ENCODE results near the gene ARL15. TPM values are rescaled to one million over a fixed set of nuclear protein-coding genes. Genes with fewer than 3 reads are reported as not detected.
A peak's percentile ranks its signal among the peaks of the same experiment; 100 is the strongest.

ARL15 gene
- polyA plus RNA-seq, 3 donors from 2014 or later: 15.0 to 20.3 (median 16.2) TPM

GRCh38 chr5:54040018-54040417 lies 270.4 kb downstream of the ARL15 start:
- Mint-ChIP-seq H3K27me3 (ENCODE audit: low read depth in 3 of 3) (no peaks in the 10 kb centered on the region), H3K4me1 (no peaks in the 10 kb centered on the region), H3K4me3 (no peak overlapping the region), H3K27ac (no peak overlapping the region), H3K9me3 (no peaks in the 10 kb centered on the region), H3K36me3 (no peaks in the 10 kb centered on the region)
- DNase-seq: no peak

GRCh38 chr5:54037205-54037604 lies 273.2 kb downstream of the ARL15 start:
- no peaks in the 10 kb centered on the region for H3K27me3 Mint-ChIP-seq (ENCODE audit: low read depth in 3 of 3)
- no peaks in the 10 kb centered on the region for H3K4me1 Mint-ChIP-seq
- no peak for DNase-seq
- H3K4me3 Mint-ChIP-seq: no peak overlapping the region
- no peak overlapping the region for H3K27ac Mint-ChIP-seq
- no peaks in the 10 kb centered on the region for H3K9me3 Mint-ChIP-seq
- peaks cover 0 to 5% (median 0%) of the 10 kb centered on the region in 3 donors for H3K36me3 Mint-ChIP-seq

GRCh38 chr5:54030981-54031380 lies 279.4 kb downstream of the ARL15 start:
- DNase-seq: no peak
- Mint-ChIP-seq H3K27ac (no peak overlapping the region), H3K9me3 (no peaks in the 10 kb centered on the region), H3K27me3 (ENCODE audit: low read depth in 3 of 3) (no peaks in the 10 kb centered on the region), H3K4me3 (no peak overlapping the region), H3K4me1 (peaks cover 0 to 11% of the 10 kb centered on the region in 2 donors), H3K36me3 (peaks cover 0 to 17% (median 14%) of the 10 kb centered on the region in 3 donors)

GRCh38 chr5:54024466-54024865 lies 285.9 kb downstream of the ARL15 start:
- no peak for DNase-seq
- H3K4me1 Mint-ChIP-seq: peaks cover 22 to 27% of the 10 kb centered on the region in 2 donors
- H3K4me3 Mint-ChIP-seq: no peak overlapping the region
- H3K36me3 Mint-ChIP-seq: no peaks in the 10 kb centered on the region
- no peaks in the 10 kb centered on the region for H3K27me3 Mint-ChIP-seq (ENCODE audit: low read depth in 3 of 3)
- H3K9me3 Mint-ChIP-seq: no peaks in the 10 kb centered on the region
- no peak overlapping the region for H3K27ac Mint-ChIP-seq

- H3K9me3 Mint-ChIP-seq: no peaks in the 10 kb centered on the region
- peaks cover 24 to 27% of the 10 kb centered on the region in 2 donors for H3K4me1 Mint-ChIP-seq
- no peaks in the 10 kb centered on the region for H3K36me3 Mint-ChIP-seq
- H3K27ac Mint-ChIP-seq: peak overlapping the region in 4 of 6 donors; percentile 21 to 67 (median 38)
- DNase-seq: no peak
- peak overlapping the region; percentile 26 to 72 (median 51) for H3K4me3 Mint-ChIP-seq
- H3K27me3 Mint-ChIP-seq (ENCODE audit: low read depth in 3 of 3): no peaks in the 10 kb centered on the region
These were observed 288.1 kb downstream of the ARL15 start for GRCh38 chr5:54022223-54022622.

- H3K27me3 Mint-ChIP-seq (ENCODE audit: low read depth in 3 of 3): no peaks in the 10 kb centered on the region
- no peaks in the 10 kb centered on the region for H3K9me3 Mint-ChIP-seq
- H3K36me3 Mint-ChIP-seq: peaks cover 2 to 5% (median 2%) of the 10 kb centered on the region in 3 donors
- H3K4me3 Mint-ChIP-seq: peak overlapping the region; percentile 19 to 72 (median 53)
- peaks cover 24 to 27% of the 10 kb centered on the region in 2 donors for H3K4me1 Mint-ChIP-seq
- H3K27ac Mint-ChIP-seq: peak overlapping the region; percentile 10 to 71 (median 56)
- DNase-seq: no peak
These were observed 288.8 kb downstream of the ARL15 start for GRCh38 chr5:54021431-54022164.

- Mint-ChIP-seq H3K4me1 (peaks cover 22 to 25% of the 10 kb centered on the region in 2 donors), H3K36me3 (peaks cover 21 to 23% (median 21%) of the 10 kb centered on the region in 3 donors), H3K9me3 (peaks cover 0 to 5% (median 0%) of the 10 kb centered on the region in 6 donors), H3K27ac (no peak overlapping the region), H3K4me3 (no peak overlapping the region), H3K27me3 (ENCODE audit: low read depth in 3 of 3) (no peaks in the 10 kb centered on the region)
- DNase-seq: no peak
These were observed 291.9 kb downstream of the ARL15 start for GRCh38 chr5:54018438-54018837.

GRCh38 chr5:54017580-54017979 lies 292.8 kb downstream of the ARL15 start:
- Mint-ChIP-seq H3K36me3 (peaks cover 21 to 26% (median 25%) of the 10 kb centered on the region in 3 donors), H3K4me3 (no peak overlapping the region), H3K4me1 (peaks cover 16 to 18% of the 10 kb centered on the region in 2 donors), H3K9me3 (peaks cover 0 to 5% (median 0%) of the 10 kb centered on the region in 6 donors), H3K27ac (no peak overlapping the region), H3K27me3 (ENCODE audit: low read depth in 3 of 3) (no peaks in the 10 kb centered on the region)
- no peak for DNase-seq

- no peaks in the 10 kb centered on the region for H3K27me3 Mint-ChIP-seq (ENCODE audit: low read depth in 3 of 3)
- no peak for DNase-seq
- peaks cover 0 to 5% (median 0%) of the 10 kb centered on the region in 6 donors for H3K9me3 Mint-ChIP-seq
- H3K27ac Mint-ChIP-seq: peak overlapping the region in 1 of 6 donors; percentile 26
- H3K36me3 Mint-ChIP-seq: peaks cover 21 to 26% (median 25%) of the 10 kb centered on the region in 3 donors
- no peak overlapping the region for H3K4me3 Mint-ChIP-seq
- H3K4me1 Mint-ChIP-seq: peaks cover 0 to 2% of the 10 kb centered on the region in 2 donors
These were observed 296.7 kb downstream of the ARL15 start for GRCh38 chr5:54013556-54014194.

- peaks cover 12 to 16% (median 14%) of the 10 kb centered on the region in 3 donors for H3K36me3 Mint-ChIP-seq
- H3K9me3 Mint-ChIP-seq: peaks cover 0 to 5% (median 0%) of the 10 kb centered on the region in 6 donors
- no peak for DNase-seq
- no peak overlapping the region for H3K4me3 Mint-ChIP-seq
- no peaks in the 10 kb centered on the region for H3K27me3 Mint-ChIP-seq (ENCODE audit: low read depth in 3 of 3)
- no peak overlapping the region for H3K27ac Mint-ChIP-seq
- no peaks in the 10 kb centered on the region for H3K4me1 Mint-ChIP-seq
These were observed 300.5 kb downstream of the ARL15 start for GRCh38 chr5:54009828-54010227.

- Mint-ChIP-seq H3K27me3 (ENCODE audit: low read depth in 3 of 3) (no peaks in the 10 kb centered on the region), H3K27ac (no peak overlapping the region), H3K4me3 (no peak overlapping the region), H3K4me1 (no peaks in the 10 kb centered on the region), H3K36me3 (peaks cover 8 to 13% (median 12%) of the 10 kb centered on the region in 3 donors), H3K9me3 (peaks cover 0 to 5% (median 0%) of the 10 kb centered on the region in 6 donors)
- DNase-seq: no peak
These were observed 301.0 kb downstream of the ARL15 start for GRCh38 chr5:54009357-54009756.

- Mint-ChIP-seq H3K4me3 (no peak overlapping the region), H3K27ac (no peak overlapping the region), H3K9me3 (no peaks in the 10 kb centered on the region), H3K36me3 (peaks cover 0 to under 1% (median 0%) of the 10 kb centered on the region in 3 donors), H3K4me1 (no peaks in the 10 kb centered on the region), H3K27me3 (ENCODE audit: low read depth in 3 of 3) (no peaks in the 10 kb centered on the region)
- no peak for DNase-seq
These were observed 302.3 kb downstream of the ARL15 start for GRCh38 chr5:54007827-54008777.

GRCh38 chr5:54004697-54005096 lies 305.7 kb downstream of the ARL15 start:
- no peak for DNase-seq
- Mint-ChIP-seq H3K36me3 (peaks cover 0 to 5% (median 0%) of the 10 kb centered on the region in 3 donors), H3K4me3 (no peak overlapping the region), H3K4me1 (no peaks in the 10 kb centered on the region), H3K27me3 (ENCODE audit: low read depth in 3 of 3) (no peaks in the 10 kb centered on the region), H3K9me3 (no peaks in the 10 kb centered on the region), H3K27ac (no peak overlapping the region)

All from immature natural killer cell (primary cell).